HG02885 (cell line): Measurements from ENCODE around the gene ACOX1.
"Not testable (repeated sequence)": the region's sequence is repeated elsewhere in the genome, so short reads cannot be mapped to it uniquely, and the experiment has no call there.

Source experiments
- ATAC-seq: cut with Tn5 transposase; IDR thresholded peaks from one replicate; pipeline ENCODE4 v1.9.1; 2021; ENCODE audit warnings: mild to moderate bottlenecking; ENCODE audit not compliant: unreplicated experiment, poor library complexity

ACOX1 gene

DNA sequence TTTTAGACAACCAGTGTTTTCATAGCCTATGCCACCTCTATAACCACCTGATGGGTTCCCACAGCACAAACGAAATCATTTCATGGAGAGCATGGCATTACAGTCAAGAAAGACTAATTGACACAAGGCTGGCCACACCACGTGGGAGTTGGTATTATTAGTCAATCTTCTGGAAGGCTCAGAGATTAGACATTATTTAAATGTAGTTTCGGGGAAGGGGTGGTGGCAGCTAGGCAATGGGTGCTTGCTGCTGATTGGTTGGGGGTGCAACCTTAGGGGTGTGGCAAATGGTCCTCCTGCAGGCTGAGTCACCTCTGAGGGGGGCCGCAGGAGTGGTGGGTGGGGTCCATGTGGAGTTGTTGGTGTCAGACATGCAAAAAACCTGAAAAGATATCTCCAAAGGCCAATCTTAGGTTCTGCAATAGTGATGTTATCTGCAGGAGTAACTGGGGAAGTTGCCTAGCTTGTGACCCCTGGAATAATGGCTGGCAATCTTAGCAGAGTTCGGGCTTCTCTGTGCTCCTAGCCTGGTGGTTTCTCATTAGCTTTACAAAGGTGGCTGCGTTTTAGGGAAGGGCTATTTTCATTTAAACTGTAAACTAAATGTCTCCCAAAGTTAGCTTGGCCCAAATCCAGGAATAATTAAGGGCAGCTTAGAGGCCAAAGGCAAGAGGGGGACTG, 4.7 kb upstream of the ACOX1 start:
- ATAC-seq, result no peak

DNA sequence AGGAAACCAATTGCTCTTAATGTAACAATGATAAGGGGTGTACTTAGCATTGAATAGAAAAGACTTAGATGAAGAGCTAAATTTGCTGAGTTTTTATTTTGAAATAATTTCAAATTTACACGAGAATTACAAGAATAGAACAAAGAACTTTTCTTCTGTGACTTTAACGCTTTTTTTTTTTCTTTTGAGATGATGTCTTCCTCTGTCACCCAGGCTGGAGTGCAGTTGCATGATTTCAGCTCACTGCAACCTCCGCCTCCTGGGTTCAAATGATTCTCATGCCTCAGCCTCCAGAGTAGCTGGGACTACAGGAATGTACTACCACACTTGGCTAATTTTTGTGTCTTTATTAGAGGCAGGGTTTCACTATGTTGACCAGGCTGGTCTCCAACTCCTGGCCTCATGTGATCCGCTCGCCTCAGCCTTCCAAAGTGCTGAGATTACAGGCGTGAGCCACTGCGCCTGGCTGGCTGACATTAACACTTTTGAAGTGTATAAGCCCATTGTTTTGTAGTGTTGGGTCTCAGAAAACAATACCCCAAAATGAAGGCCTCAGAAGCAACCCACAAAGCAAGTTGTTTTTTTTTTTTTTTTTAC, 2.2 kb upstream of the ACOX1 start:
- ATAC-seq, result no peak

DNA sequence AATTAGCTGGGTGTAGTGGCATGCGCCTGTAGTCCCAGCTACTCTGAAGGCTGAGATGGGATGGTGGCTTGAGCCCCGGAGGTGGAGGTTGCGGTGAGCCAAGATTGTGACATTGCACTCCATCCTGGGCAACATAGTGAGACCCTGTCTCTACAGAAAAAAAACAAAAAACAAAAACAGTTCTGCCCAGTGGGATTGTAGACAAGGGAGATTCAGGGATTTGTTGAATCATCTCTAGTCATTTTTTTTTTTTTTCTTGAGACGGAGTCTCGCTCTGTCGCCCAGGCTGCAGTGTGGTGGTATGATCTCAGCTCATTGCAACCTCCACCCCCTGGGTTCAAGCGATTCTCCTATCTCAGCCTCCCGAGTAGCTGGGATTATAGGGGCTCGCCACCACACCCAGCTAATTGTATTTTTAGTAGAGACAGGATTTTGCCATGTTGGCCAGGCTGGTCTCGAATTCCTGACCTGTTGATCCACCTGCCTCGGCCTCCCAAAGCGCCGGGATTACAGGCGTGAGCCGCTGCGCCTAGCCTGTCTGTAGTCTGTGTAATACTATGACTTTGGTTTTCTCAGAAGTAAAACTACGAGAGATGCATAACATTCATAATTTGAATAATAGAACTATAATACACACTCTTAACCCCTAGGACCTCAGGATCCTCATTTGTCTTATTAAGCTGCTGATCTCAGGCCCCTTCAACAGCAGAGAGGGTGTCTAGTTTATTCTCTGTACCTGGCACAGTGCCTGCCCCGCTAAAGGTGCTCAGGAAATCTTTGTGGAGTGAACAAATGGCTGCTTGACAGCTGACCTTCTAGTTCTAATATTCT, 1.4 kb upstream of the ACOX1 start:
- no peak for ATAC-seq

DNA sequence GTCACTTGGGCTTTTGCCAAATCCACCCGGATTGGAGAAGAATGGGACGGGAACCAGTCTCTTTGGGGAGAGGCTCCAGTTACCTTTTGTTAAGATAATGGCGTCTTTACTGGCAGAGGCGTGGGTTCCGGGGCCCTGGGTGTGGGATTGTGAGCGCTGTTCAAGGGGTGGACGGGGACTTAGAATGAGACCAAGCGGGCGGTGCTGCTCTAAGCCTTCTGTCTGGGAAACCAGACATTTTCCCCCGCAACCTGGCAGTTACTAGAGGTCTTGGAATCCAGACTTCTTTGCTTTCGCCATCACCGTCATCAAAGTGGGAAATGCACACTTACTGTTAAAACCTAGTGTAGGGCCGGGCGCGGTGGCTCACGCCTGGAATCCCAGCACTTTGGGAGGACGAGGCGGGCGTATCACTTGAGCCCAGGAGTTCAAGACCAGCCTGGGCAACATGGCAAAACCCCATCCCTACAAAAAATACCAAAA, 780 bp upstream of the ACOX1 start:
- peak; percentile 13 for ATAC-seq

GRCh38 chr17:75976175-75976848, 2.7 kb downstream of the ACOX1 start:
- ATAC-seq, result no peak

- ATAC-seq, result no peak
Measured at GRCh38 chr17:75975757-75976174, 3.2 kb downstream of the ACOX1 start.

- ATAC-seq, result not testable (repeated sequence)
Measured at GRCh38 chr17:75975187-75975586, 3.8 kb downstream of the ACOX1 start.

GRCh38 chr17:75970626-75971025, 8.3 kb downstream of the ACOX1 start:
- ATAC-seq, result no peak

GRCh38 chr17:75970011-75970523, 8.9 kb downstream of the ACOX1 start:
- ATAC-seq, result no peak

DNA sequence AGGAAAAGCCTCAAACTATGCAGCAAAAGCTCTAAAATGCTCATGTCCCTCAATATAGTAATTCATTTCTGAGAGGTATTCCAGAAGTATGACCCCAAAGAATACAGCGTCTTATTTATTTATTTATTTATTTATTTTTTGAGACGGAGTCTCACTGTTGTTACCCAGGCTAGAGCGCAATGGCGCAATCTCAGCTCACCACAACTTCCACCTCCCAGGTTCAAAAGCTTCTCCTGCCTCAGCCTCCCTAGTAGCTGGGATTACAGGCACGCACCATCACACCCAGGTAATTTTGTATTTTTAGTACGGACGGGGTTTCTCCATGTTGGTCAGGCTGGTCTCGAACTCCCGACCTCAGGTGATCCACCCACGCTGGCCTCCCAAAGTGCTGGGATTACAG, 9.9 kb downstream of the ACOX1 start:
- not testable (repeated sequence) for ATAC-seq

GRCh38 chr17:75965468-75965867, 13.5 kb downstream of the ACOX1 start:
- ATAC-seq, result no peak

- ATAC-seq, result no peak
Measured at GRCh38 chr17:75959839-75960511, 19.0 kb downstream of the ACOX1 start.

DNA sequence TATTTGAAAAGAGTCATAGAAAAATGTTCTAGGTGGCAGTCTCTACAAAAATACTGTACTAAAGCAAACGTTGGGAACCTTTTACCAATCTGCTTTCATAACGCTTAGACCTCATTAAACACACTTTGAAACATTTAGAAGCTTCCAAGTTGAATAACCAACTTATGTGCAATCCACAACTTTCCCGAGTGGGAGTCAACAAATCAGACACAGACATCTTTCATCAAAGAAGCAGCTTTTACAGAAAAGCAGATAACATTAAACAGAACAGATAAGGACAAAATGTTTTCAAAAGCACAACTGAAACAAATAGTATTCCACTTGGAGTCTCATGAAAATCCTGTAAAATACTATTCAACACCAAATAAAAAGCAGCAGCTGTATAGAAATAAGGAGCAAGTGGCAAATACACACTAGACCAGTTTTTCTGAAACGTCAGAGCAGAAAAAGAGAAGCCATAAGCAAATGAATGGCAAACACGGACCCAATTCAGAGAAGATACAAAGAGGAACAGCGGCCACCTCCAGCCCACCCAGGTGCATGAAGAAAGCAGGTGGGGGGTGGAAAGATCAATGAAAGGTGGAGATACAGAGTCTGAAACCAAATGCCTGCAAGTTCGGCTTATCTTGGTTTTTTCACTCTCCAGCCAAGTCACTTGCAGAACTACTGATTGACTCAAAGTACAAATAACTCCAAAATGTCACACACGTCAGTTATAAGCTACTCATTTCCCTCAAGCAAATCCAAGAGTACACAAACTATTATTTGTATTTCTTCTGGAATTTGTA, 19.7 kb downstream of the ACOX1 start:
- ATAC-seq, result no peak

DNA sequence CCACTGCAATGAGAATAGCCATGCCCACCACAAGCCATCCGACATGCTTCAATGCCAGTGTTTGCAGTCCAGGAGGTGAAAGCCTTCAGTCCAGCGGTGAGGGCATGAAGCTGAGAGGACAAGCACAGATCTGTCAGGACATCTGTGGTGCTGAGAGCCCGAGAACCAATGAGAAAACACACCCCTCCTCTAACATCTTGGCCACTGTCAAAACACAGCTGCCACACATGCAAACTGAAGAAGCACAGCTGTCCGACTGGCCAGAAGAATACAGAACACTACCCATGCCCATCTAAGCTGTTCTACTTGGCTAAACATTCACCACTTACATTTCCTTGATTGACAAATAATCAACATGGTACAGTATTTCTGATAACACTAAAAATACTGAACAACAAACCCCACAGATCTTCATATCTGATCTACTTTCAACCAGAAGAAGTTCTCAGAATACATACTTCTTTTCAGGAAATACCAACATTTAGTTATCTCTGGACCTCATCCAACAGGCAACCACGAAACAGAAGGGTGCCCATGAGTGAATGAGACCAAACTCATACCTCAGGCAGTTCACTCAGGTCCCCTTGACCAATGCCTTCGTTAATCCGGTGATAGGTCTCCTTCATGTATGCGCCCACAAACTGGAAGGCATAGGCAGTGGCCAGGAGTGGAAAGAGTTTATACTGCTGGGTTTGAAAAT, 28.0 kb downstream of the ACOX1 start:
- ATAC-seq, result no peak

- no peak for ATAC-seq
Measured at GRCh38 chr17:75950421-75950820, 28.5 kb downstream of the ACOX1 start.

GRCh38 chr17:75945211-75945610, 33.8 kb downstream of the ACOX1 start:
- ATAC-seq, result no peak

DNA sequence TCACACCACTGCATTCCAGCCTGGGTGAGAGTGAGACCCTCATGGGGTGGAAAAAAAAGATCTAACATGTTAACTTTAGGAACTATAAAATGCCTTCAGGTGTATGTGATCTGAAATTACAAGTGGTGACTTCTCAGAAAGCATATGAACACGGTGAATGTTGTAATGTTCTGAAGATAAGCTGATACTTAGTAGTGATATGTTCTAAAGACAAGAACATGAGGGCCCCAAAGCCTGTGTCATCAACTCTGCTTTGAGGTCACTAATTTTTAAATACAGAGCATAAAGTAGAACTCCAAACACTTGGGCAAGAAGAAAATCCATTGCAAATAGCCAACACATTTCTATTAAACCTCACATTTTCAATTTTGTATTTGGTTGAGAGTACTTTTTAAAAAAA, 35.5 kb downstream of the ACOX1 start:
- ATAC-seq, result no peak

- ATAC-seq, result no peak
Measured at GRCh38 chr17:75942473-75942872, 36.5 kb downstream of the ACOX1 start.

GRCh38 chr17:75941442-75941819, 37.5 kb downstream of the ACOX1 start:
- no peak for ATAC-seq
